GM23338 (cell line): ENCODE measurements around the gene KCNT1. TPM values are rescaled to one million over a fixed set of nuclear protein-coding genes. Genes with fewer than 3 reads are reported as not detected.

ENCODE experiments used
- ATAC-seq: fragments of 200-7000 bp; cut with Tn5 transposase; 3 replicates; pipeline ENCODE4 v1.9.1; 2020
- DNase-seq: peaks from one replicate; pipeline ENCODE4 v3.0.0-alpha.2; 2015; ENCODE audit warnings: low spot score
- H2AFZ ChIP-seq: fragments of 200-600 bp; sonication (generic); 2 replicates; pipeline ENCODE4 v1.8.0; 2016; ENCODE audit warnings: antibody characterized with exemption, mild to moderate bottlenecking, moderate library complexity
- H3F3A ChIP-seq: fragments of 200-600 bp; sonication (generic); replicated peaks from 2 replicates; pipeline ENCODE4 v1.8.0; 2017; ENCODE audit warnings: antibody characterized with exemption, mixed run types, low read depth
- H3K27ac ChIP-seq: fragments of 200-600 bp; sonication (generic); 2 replicates; pipeline ENCODE4 v1.6.1; 2016; ENCODE audit warnings: low read depth
- H3K27me3 ChIP-seq: fragments of 200-600 bp; sonication (generic); 2 replicates; pipeline ENCODE4 v1.8.0; 2016; ENCODE audit warnings: mild to moderate bottlenecking, mixed run types, moderate library complexity; ENCODE audit not compliant: insufficient read depth
- H3K36me3 ChIP-seq: fragments of 200-600 bp; sonication (generic); 2 replicates; pipeline ENCODE4 v1.8.0; 2016; ENCODE audit warnings: mild to moderate bottlenecking; ENCODE audit not compliant: insufficient read depth
- H3K4me1 ChIP-seq: fragments of 200-600 bp; sonication (generic); 2 replicates; pipeline ENCODE4 v1.8.0; 2016; ENCODE audit warnings: mild to moderate bottlenecking, moderate library complexity; ENCODE audit not compliant: insufficient read depth
- H3K4me2 ChIP-seq: fragments of 200-600 bp; sonication (generic); 2 replicates; pipeline ENCODE4 v1.7.1; 2017; ENCODE audit warnings: mixed run types
- H3K4me3 ChIP-seq: fragments of 200-600 bp; sonication (generic); 2 replicates; pipeline ENCODE4 v1.6.1; 2016; ENCODE audit warnings: mixed run types
- H3K79me2 ChIP-seq: fragments of 200-600 bp; sonication (generic); replicated peaks from 2 replicates; pipeline ENCODE4 v1.8.0; 2017; ENCODE audit warnings: mild to moderate bottlenecking; ENCODE audit not compliant: insufficient read depth
- H3K9me2 ChIP-seq: fragments of 200-600 bp; sonication (generic); 2 replicates; pipeline ENCODE4 v1.8.0; 2017; ENCODE audit not compliant: insufficient read depth
- H4K20me1 ChIP-seq: fragments of 200-600 bp; sonication (generic); replicated peaks from 2 replicates; pipeline ENCODE4 v1.8.0; 2017; ENCODE audit warnings: mild to moderate bottlenecking; ENCODE audit not compliant: insufficient read depth
- H3K27ac Mint-ChIP-seq: 2 replicates; pipeline ENCODE4 v1.8.0; 2020; ENCODE audit warnings: inconsistent platforms, mild to moderate bottlenecking, moderate library complexity, mixed read lengths
- H3K27me3 Mint-ChIP-seq: 3 replicates; pipeline ENCODE4 v1.8.0; 2022; ENCODE audit warnings: low read depth, mild to moderate bottlenecking, moderate library complexity, mixed read lengths, inconsistent platforms; ENCODE audit not compliant: insufficient read depth, poor library complexity
- H3K36me3 Mint-ChIP-seq: 3 replicates; pipeline ENCODE4 v1.8.0; 2021; ENCODE audit warnings: low read depth, mild to moderate bottlenecking, inconsistent platforms, moderate library complexity, mixed read lengths
- H3K4me1 Mint-ChIP-seq: 3 replicates; pipeline ENCODE4 v1.8.0; 2020; ENCODE audit warnings: mild to moderate bottlenecking, inconsistent platforms, mixed read lengths
- H3K4me3 Mint-ChIP-seq: 3 replicates; pipeline ENCODE4 v1.8.0; 2021; ENCODE audit warnings: moderate library complexity, mild to moderate bottlenecking, inconsistent platforms, mixed read lengths
- H3K9me3 Mint-ChIP-seq: 3 replicates; pipeline ENCODE4 v1.8.0; 2020; ENCODE audit warnings: moderate library complexity, mild to moderate bottlenecking, inconsistent platforms, mixed read lengths
- NANOG ChIP-seq: IDR thresholded peaks from 2 replicates; pipeline ENCODE4 v1.6.1; 2016; ENCODE audit warnings: antibody characterized with exemption, borderline replicate concordance
- ZNF114 ChIP-seq: fragments of 250-450 bp; sonication (Bioruptor Pico); IDR thresholded peaks from 2 replicates; pipeline ENCODE4 v1.5.0; 2020; ENCODE audit warnings: mild to moderate bottlenecking, moderate library complexity
- ZNF331 ChIP-seq: fragments of 250-450 bp; sonication (Bioruptor Pico); IDR thresholded peaks from 2 replicates; pipeline ENCODE4 v1.5.0; 2020; ENCODE audit warnings: low read depth, mild to moderate bottlenecking, moderate library complexity
- polyA plus RNA-seq: library from polyadenylated mRNA; unstranded; fragments of >200 nt; fragmentation: Nextera tagmentation; extraction: Ambion mirVana; gene quantifications from 2 replicates; pipeline ENCODE4 v1.2.1, GENCODE V29; 2016
- total RNA-seq: library from RNA; depleted of rRNA; stranded (reverse); fragments of >200 nt; shearing (Covaris generic); gene quantifications from 2 replicates; pipeline ENCODE4 v1.2.3, GENCODE V29; 2014
- TF ChIP-seq, protein P1 (sequence below): fragments of 250-450 bp; sonication (Bioruptor Pico); IDR thresholded peaks from 2 replicates; pipeline ENCODE4 v1.5.0; 2020; ENCODE audit warnings: mild to moderate bottlenecking, moderate library complexity
- TF ChIP-seq, protein P2 (sequence below), 2 experiments: fragments of 200-600 bp in 1 of 2; sonication (generic) in 1 of 2; conservative IDR thresholded peaks; 2 replicates each; pipeline versions ENCODE4 v1.5.1 to v1.6.1; 2016 to 2017; ENCODE audit warnings: antibody characterized with exemption in 2 of 2, low read depth in 2 of 2, mild to moderate bottlenecking in 2 of 2, moderate library complexity in 1 of 2

The KCNT1 gene
- total and polyA plus RNA-seq, 2 experiments from 2014 or later, result 0.05 to 0.28 TPM

- H4K20me1 ChIP-seq, result no peaks in the 10 kb centered on the region
- H3K4me3 Mint-ChIP-seq, result no peak overlapping the region
- no peaks in the 10 kb centered on the region for H3K36me3 ChIP-seq
- 0 out of 2 replicates have a peak, but pooled peaks cover 3% of the 10 kb centered on the region for H3K27me3 ChIP-seq
- no peaks in the 10 kb centered on the region for H3K9me3 Mint-ChIP-seq
- no peak overlapping the region for H3K27ac Mint-ChIP-seq
- no peak for ATAC-seq
- peaks cover 19% of the 10 kb centered on the region for H3K27me3 Mint-ChIP-seq
- H2AFZ ChIP-seq, result no peak overlapping the region
- TF ChIP-seq NANOG, result no peak
- TF ChIP-seq, protein P1, sequence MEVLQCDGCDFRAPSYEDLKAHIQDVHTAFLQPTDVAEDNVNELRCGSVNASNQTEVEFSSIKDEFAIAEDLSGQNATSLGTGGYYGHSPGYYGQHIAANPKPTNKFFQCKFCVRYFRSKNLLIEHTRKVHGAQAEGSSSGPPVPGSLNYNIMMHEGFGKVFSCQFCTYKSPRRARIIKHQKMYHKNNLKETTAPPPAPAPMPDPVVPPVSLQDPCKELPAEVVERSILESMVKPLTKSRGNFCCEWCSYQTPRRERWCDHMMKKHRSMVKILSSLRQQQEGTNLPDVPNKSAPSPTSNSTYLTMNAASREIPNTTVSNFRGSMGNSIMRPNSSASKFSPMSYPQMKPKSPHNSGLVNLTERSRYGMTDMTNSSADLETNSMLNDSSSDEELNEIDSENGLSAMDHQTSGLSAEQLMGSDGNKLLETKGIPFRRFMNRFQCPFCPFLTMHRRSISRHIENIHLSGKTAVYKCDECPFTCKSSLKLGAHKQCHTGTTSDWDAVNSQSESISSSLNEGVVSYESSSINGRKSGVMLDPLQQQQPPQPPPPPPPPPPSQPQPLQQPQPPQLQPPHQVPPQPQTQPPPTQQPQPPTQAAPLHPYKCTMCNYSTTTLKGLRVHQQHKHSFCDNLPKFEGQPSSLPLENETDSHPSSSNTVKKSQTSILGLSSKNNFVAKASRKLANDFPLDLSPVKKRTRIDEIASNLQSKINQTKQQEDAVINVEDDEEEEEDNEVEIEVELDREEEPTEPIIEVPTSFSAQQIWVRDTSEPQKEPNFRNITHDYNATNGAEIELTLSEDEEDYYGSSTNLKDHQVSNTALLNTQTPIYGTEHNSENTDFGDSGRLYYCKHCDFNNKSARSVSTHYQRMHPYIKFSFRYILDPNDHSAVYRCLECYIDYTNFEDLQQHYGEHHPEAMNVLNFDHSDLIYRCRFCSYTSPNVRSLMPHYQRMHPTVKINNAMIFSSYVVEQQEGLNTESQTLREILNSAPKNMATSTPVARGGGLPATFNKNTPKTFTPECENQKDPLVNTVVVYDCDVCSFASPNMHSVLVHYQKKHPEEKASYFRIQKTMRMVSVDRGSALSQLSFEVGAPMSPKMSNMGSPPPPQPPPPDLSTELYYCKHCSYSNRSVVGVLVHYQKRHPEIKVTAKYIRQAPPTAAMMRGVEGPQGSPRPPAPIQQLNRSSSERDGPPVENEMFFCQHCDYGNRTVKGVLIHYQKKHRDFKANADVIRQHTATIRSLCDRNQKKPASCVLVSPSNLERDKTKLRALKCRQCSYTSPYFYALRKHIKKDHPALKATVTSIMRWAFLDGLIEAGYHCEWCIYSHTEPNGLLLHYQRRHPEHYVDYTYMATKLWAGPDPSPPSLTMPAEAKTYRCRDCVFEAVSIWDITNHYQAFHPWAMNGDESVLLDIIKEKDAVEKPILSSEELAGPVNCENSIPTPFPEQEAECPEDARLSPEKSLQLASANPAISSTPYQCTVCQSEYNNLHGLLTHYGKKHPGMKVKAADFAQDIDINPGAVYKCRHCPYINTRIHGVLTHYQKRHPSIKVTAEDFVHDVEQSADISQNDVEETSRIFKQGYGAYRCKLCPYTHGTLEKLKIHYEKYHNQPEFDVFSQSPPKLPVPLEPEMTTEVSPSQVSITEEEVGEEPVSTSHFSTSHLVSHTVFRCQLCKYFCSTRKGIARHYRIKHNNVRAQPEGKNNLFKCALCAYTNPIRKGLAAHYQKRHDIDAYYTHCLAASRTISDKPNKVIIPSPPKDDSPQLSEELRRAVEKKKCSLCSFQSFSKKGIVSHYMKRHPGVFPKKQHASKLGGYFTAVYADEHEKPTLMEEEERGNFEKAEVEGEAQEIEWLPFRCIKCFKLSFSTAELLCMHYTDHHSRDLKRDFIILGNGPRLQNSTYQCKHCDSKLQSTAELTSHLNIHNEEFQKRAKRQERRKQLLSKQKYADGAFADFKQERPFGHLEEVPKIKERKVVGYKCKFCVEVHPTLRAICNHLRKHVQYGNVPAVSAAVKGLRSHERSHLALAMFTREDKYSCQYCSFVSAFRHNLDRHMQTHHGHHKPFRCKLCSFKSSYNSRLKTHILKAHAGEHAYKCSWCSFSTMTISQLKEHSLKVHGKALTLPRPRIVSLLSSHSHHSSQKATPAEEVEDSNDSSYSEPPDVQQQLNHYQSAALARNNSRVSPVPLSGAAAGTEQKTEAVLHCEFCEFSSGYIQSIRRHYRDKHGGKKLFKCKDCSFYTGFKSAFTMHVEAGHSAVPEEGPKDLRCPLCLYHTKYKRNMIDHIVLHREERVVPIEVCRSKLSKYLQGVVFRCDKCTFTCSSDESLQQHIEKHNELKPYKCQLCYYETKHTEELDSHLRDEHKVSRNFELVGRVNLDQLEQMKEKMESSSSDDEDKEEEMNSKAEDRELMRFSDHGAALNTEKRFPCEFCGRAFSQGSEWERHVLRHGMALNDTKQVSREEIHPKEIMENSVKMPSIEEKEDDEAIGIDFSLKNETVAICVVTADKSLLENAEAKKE (CRISPR knock-in tag), result no peak
- TF ChIP-seq, protein P2, sequence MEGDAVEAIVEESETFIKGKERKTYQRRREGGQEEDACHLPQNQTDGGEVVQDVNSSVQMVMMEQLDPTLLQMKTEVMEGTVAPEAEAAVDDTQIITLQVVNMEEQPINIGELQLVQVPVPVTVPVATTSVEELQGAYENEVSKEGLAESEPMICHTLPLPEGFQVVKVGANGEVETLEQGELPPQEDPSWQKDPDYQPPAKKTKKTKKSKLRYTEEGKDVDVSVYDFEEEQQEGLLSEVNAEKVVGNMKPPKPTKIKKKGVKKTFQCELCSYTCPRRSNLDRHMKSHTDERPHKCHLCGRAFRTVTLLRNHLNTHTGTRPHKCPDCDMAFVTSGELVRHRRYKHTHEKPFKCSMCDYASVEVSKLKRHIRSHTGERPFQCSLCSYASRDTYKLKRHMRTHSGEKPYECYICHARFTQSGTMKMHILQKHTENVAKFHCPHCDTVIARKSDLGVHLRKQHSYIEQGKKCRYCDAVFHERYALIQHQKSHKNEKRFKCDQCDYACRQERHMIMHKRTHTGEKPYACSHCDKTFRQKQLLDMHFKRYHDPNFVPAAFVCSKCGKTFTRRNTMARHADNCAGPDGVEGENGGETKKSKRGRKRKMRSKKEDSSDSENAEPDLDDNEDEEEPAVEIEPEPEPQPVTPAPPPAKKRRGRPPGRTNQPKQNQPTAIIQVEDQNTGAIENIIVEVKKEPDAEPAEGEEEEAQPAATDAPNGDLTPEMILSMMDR (conservative IDR thresholded peaks at IDR 0.05; ENCODE audit: low read depth in 2 of 2), result no peak
- no peak for TF ChIP-seq ZNF114
- no peak for TF ChIP-seq ZNF331 (CRISPR knock-in tag)
- H3K79me2 ChIP-seq, result no peaks in the 10 kb centered on the region
- peaks cover 3% of the 10 kb centered on the region; the same call in 2 of the 3 replicates for H3K4me1 Mint-ChIP-seq
- H3F3A ChIP-seq, result no peaks in the 10 kb centered on the region
- H3K4me2 ChIP-seq, result no peak overlapping the region
- H3K4me3 ChIP-seq, result no peak overlapping the region
- H3K36me3 Mint-ChIP-seq, result no peaks in the 10 kb centered on the region
- no peak overlapping the region for H3K27ac ChIP-seq
- H3K4me1 ChIP-seq, result no peaks in the 10 kb centered on the region
- DNase-seq, result no peak
- no peaks in the 10 kb centered on the region for H3K9me2 ChIP-seq
Observed at GRCh38 chr9:135700525-135700924, 1.5 kb upstream of the KCNT1 start.
